Caco-2 (cell line): ENCODE results near the gene TXNIP. TPM values are rescaled to one million over a fixed set of nuclear protein-coding genes. Genes with fewer than 3 reads are reported as not detected.
A peak's percentile ranks its signal among the peaks of the same experiment; 100 is the strongest.

Source experiments
- BruUV-seq: library from RNA; stranded (reverse); fragments of 400-500 nt; replicated peaks from 2 replicates; lab custom pipeline; 2021; lab: Mats Ljungman, UMichigan
- CTCF ChIA-PET: fragments of 300-600 bp; sonication (Branson Sonifier 250); formaldehyde crosslinking; loops from one replicate; lab custom pipeline; 2022; ENCODE audit warnings: antibody characterized with exemption; lab: Charles Lee
- POLR2A ChIA-PET: fragments of 300-600 bp; sonication (Branson Sonifier 250); formaldehyde crosslinking; loops from one replicate; lab custom pipeline; 2022; ENCODE audit warnings: antibody characterized with exemption; lab: Charles Lee
- DNase-seq, 2 experiments: peaks; one replicate each; pipeline versions ENCODE4 v3.0.0 to v3.0.0-alpha.2; 2020 to 2022
- H3K27me3 ChIP-seq: replicated peaks from 2 replicates; pipeline ENCODE4 v1.6.0; 2011; ENCODE audit warnings: low read length; ENCODE audit not compliant: control insufficient read depth, insufficient read depth
- H3K36me3 ChIP-seq: 2 replicates; pipeline ENCODE4 v1.5.1; 2011; ENCODE audit warnings: low read length; ENCODE audit not compliant: control insufficient read depth, insufficient read depth
- H3K4me1 ChIP-seq: fragments of 250-450 bp; sonication (Bioruptor Pico); 2 replicates; pipeline ENCODE4 v1.5.1; 2020; ENCODE audit warnings: mild to moderate bottlenecking
- H3K4me3 ChIP-seq: 2 replicates; pipeline ENCODE4 v1.5.1; 2011; ENCODE audit warnings: low read depth, mild to moderate bottlenecking, control low read depth, low read length
- H3K9me3 ChIP-seq: fragments of 250-450 bp; sonication (Bioruptor Pico); 2 replicates; pipeline ENCODE4 v1.5.1; 2020; ENCODE audit warnings: mild to moderate bottlenecking, moderate library complexity
- H3K27ac Mint-ChIP-seq: one replicate; pipeline ENCODE4 v1.8.0; 2022; ENCODE audit warnings: mixed read lengths; ENCODE audit not compliant: unreplicated experiment
- H3K27me3 Mint-ChIP-seq: one replicate; pipeline ENCODE4 v1.8.0; 2022; ENCODE audit warnings: mixed read lengths; ENCODE audit not compliant: insufficient read depth, unreplicated experiment
- H3K36me3 Mint-ChIP-seq: one replicate; pipeline ENCODE4 v1.8.0; 2022; ENCODE audit warnings: mild to moderate bottlenecking, mixed read lengths; ENCODE audit not compliant: insufficient read depth, unreplicated experiment
- H3K4me1 Mint-ChIP-seq: one replicate; pipeline ENCODE4 v1.8.0; 2022; ENCODE audit warnings: low read depth, mixed read lengths; ENCODE audit not compliant: unreplicated experiment
- H3K4me3 Mint-ChIP-seq: one replicate; pipeline ENCODE4 v1.8.0; 2022; ENCODE audit warnings: mild to moderate bottlenecking, moderate library complexity, mixed read lengths; ENCODE audit not compliant: unreplicated experiment
- H3K9me3 Mint-ChIP-seq: one replicate; pipeline ENCODE4 v1.8.0; 2022; ENCODE audit warnings: mixed read lengths; ENCODE audit not compliant: unreplicated experiment
- CTCF ChIP-seq, 2 experiments: fragments of 200-600 bp in 1 of 2; IDR thresholded peaks; 1 replicate in 1 of 2; 2 replicates in 1 of 2; pipeline versions ENCODE4 v1.5.1 to v1.8.0; 2011 to 2022; ENCODE audit warnings: antibody characterized with exemption in 1 of 2, control low read depth in 1 of 2, inconsistent platforms in 1 of 2, low read depth in 1 of 2, low read length in 1 of 2, mild to moderate bottlenecking in 1 of 2, moderate library complexity in 1 of 2; ENCODE audit not compliant: insufficient read depth in 1 of 2, severe bottlenecking in 1 of 2, unreplicated experiment in 1 of 2
- intact Hi-C: fragments of 100-400 bp; cut with micrococcal nuclease; formaldehyde crosslinking; loops from one replicate; pipeline ENCODE4 v1.10.0; 2022; ENCODE audit not compliant: unreplicated experiment
- total RNA-seq: library from RNA; stranded (reverse); gene quantifications from 2 replicates; pipeline ENCODE4 v1.2.3, GENCODE V29; 2022

TXNIP gene
- total RNA-seq, 1 experiment from 2014 or later = 27.5 TPM

GRCh38 chr1:145957443-145958319 is 38.7 kb downstream of the TXNIP start, which contains the start of gene LIX1L:
Gene LIX1L, minus strand, starts transcription at chr1:145958017. Its CDS starts 90 bp downstream, at chr1:145957927.
- Histone ChIP-seq H3K4me1 (peaks cover 21% of the 10 kb centered on the region), H3K9me3 (no peaks in the 10 kb centered on the region), H3K27me3 (no peaks in the 10 kb centered on the region; the same call in 1 of the 2 replicates), H3K36me3 (no peaks in the 10 kb centered on the region), H3K4me3 (peak within 1 kb of the TSS; percentile 46)
- Mint-ChIP-seq H3K9me3 (no peaks in the 10 kb centered on the region), H3K27ac (no peak within 1 kb of the TSS), H3K4me3 (peak within 1 kb of the TSS; percentile 68), H3K27me3 (peaks cover 14% of the 10 kb centered on the region), H3K36me3 (no peaks in the 10 kb centered on the region), H3K4me1 (peaks cover 20% of the 10 kb centered on the region)
- ChIA-PET CTCF (interaction anchor here (1.0 to 2.1 kb wide), 8 partner anchors 19 to 112 kb away, joined by 3 to 15 read pairs (median 4); partner anchors contain the start of genes NUDT17 and RBM8A), POLR2A (interaction anchor here (0.6 to 2.4 kb wide), 5 partner anchors 31 to 98 kb away, joined by 3 to 14 read pairs (median 3); partner anchors contain the start of genes PIAS3 and RBM8A)
- TF ChIP-seq CTCF (IDR thresholded peaks at IDR 0.05; ENCODE audit: insufficient read depth in 1 of 2, low read depth in 1 of 2, low read length in 1 of 2, severe bottlenecking in 1 of 2, unreplicated experiment in 1 of 2) = no peak
- intact Hi-C loops = no loop called here
- DNase-seq = peak; percentile 91 to 92
- no TSS peak for BruUV-seq

- no peaks in the 10 kb centered on the region; the same call in 1 of the 2 replicates for H3K27me3 ChIP-seq
- H3K9me3 ChIP-seq = no peaks in the 10 kb centered on the region
- no TSS peak for BruUV-seq
- Mint-ChIP-seq H3K4me1 (peaks cover 15% of the 10 kb centered on the region), H3K27me3 (peaks cover 13% of the 10 kb centered on the region), H3K9me3 (no peaks in the 10 kb centered on the region), H3K4me3 (peak overlapping the region; percentile 68), H3K27ac (no peak overlapping the region), H3K36me3 (no peaks in the 10 kb centered on the region)
- no peak for TF ChIP-seq CTCF (IDR thresholded peaks at IDR 0.05; ENCODE audit: insufficient read depth in 1 of 2, low read depth in 1 of 2, low read length in 1 of 2, severe bottlenecking in 1 of 2, unreplicated experiment in 1 of 2)
- POLR2A ChIA-PET = interaction anchor here (2.4 kb wide), 1 partner anchor 30 kb away, joined by 14 read pairs; the partner anchor contains the start of gene RBM8A
- CTCF ChIA-PET = interaction anchor here (1.0 to 2.1 kb wide), 3 partner anchors 20 to 78 kb away, joined by 3 to 15 read pairs (median 5); partner anchors contain the start of gene RBM8A
- peak overlapping the region; percentile 46 for H3K4me3 ChIP-seq
- H3K36me3 ChIP-seq = no peaks in the 10 kb centered on the region
- no peak for DNase-seq
- peaks cover 20% of the 10 kb centered on the region for H3K4me1 ChIP-seq
- intact Hi-C loops = no loop called here
These were observed 39.5 kb downstream of the TXNIP start for GRCh38 chr1:145956781-145957442.

GRCh38 chr1:145956361-145956760 is 40.0 kb downstream of the TXNIP start:
- peaks cover 13% of the 10 kb centered on the region for H3K27me3 Mint-ChIP-seq
- ChIA-PET CTCF (no interaction called here), POLR2A (no interaction called here)
- H3K4me3 Mint-ChIP-seq = no peak overlapping the region
- H3K9me3 Mint-ChIP-seq = no peaks in the 10 kb centered on the region
- no peak overlapping the region for H3K27ac Mint-ChIP-seq
- no TSS peak for BruUV-seq
- intact Hi-C loops = no loop called here
- H3K4me1 Mint-ChIP-seq = peaks cover 15% of the 10 kb centered on the region
- no peak for TF ChIP-seq CTCF (IDR thresholded peaks at IDR 0.05; ENCODE audit: insufficient read depth in 1 of 2, low read depth in 1 of 2, low read length in 1 of 2, severe bottlenecking in 1 of 2, unreplicated experiment in 1 of 2)
- H3K4me1 ChIP-seq = peaks cover 20% of the 10 kb centered on the region
- no peaks in the 10 kb centered on the region for H3K9me3 ChIP-seq
- H3K36me3 ChIP-seq = no peaks in the 10 kb centered on the region
- DNase-seq = no peak
- H3K27me3 ChIP-seq = no peaks in the 10 kb centered on the region
- H3K36me3 Mint-ChIP-seq = no peaks in the 10 kb centered on the region
- H3K4me3 ChIP-seq = no peak overlapping the region
